Neural progenitor cell (in vitro differentiated cells): ENCODE measurements around the gene CYP2U1. TPM values are rescaled to one million over a fixed set of nuclear protein-coding genes. Genes with fewer than 3 reads are reported as not detected.

Source experiments
- DNase-seq: peaks from one replicate; pipeline ENCODE4 v3.0.0-alpha.2; 2016; ENCODE audit warnings: low spot score
- H2AFZ ChIP-seq: fragments of 200-600 bp; sonication (generic); replicated peaks from 2 replicates; pipeline ENCODE4 v1.6.1; 2016; ENCODE audit warnings: antibody characterized with exemption
- H3F3A ChIP-seq: fragments of 200-600 bp; sonication (generic); 2 replicates; pipeline ENCODE4 v1.6.1; 2016; ENCODE audit warnings: antibody characterized with exemption, low read depth
- H3K27ac ChIP-seq: fragments of 200-600 bp; sonication (generic); 2 replicates; pipeline ENCODE4 v1.5.1; 2016; ENCODE audit warnings: mild to moderate bottlenecking
- H3K27me3 ChIP-seq: fragments of 200-600 bp; sonication (generic); 2 replicates; pipeline ENCODE4 v1.6.1; 2016; ENCODE audit warnings: mild to moderate bottlenecking, moderate library complexity
- H3K36me3 ChIP-seq: fragments of 200-600 bp; sonication (generic); 2 replicates; pipeline ENCODE4 v1.5.1; 2016
- H3K4me1 ChIP-seq: fragments of 200-600 bp; sonication (generic); 2 replicates; pipeline ENCODE4 v1.6.1; 2016; ENCODE audit warnings: mixed run types
- H3K4me2 ChIP-seq: fragments of 200-600 bp; sonication (generic); 2 replicates; pipeline ENCODE4 v1.6.1; 2016
- H3K4me3 ChIP-seq: fragments of 200-600 bp; sonication (generic); 2 replicates; pipeline ENCODE4 v1.5.1; 2016
- H3K79me2 ChIP-seq: fragments of 200-600 bp; sonication (generic); 2 replicates; pipeline ENCODE4 v1.6.1; 2016; ENCODE audit warnings: low read depth
- H3K9ac ChIP-seq: fragments of 200-600 bp; sonication (generic); 2 replicates; pipeline ENCODE4 v1.6.1; 2016
- H3K9me3 ChIP-seq: fragments of 200-600 bp; sonication (generic); 2 replicates; pipeline ENCODE4 v1.5.1; 2016; ENCODE audit warnings: low read depth
- H4K20me1 ChIP-seq: fragments of 200-600 bp; sonication (generic); 2 replicates; pipeline ENCODE4 v1.6.1; 2016; ENCODE audit warnings: low read depth
- H3K27ac Mint-ChIP-seq: 3 replicates; pipeline ENCODE4 v1.8.0; 2021; ENCODE audit warnings: mixed read lengths
- H3K27me3 Mint-ChIP-seq: 2 replicates; pipeline ENCODE4 v1.8.0; 2022; ENCODE audit warnings: low read depth, mild to moderate bottlenecking, inconsistent platforms, moderate library complexity, mixed read lengths; ENCODE audit not compliant: insufficient read depth
- H3K36me3 Mint-ChIP-seq: 3 replicates; pipeline ENCODE4 v1.8.0; 2021; ENCODE audit warnings: mixed read lengths
- H3K4me1 Mint-ChIP-seq: 3 replicates; pipeline ENCODE4 v1.8.0; 2021; ENCODE audit warnings: mixed read lengths
- H3K4me3 Mint-ChIP-seq: 3 replicates; pipeline ENCODE4 v1.8.0; 2021; ENCODE audit warnings: mild to moderate bottlenecking, moderate library complexity, mixed read lengths
- H3K9me3 Mint-ChIP-seq: 3 replicates; pipeline ENCODE4 v1.8.0; 2020; ENCODE audit warnings: mixed read lengths
- CTCF ChIP-seq: fragments of 200-600 bp; sonication (generic); IDR thresholded peaks from 2 replicates; pipeline ENCODE4 v1.5.1; 2017; ENCODE audit warnings: antibody characterized with exemption, mild to moderate bottlenecking
- EZH2 ChIP-seq: fragments of 200-600 bp; sonication (generic); IDR thresholded peaks from 2 replicates; pipeline ENCODE4 v1.6.1; 2017; ENCODE audit warnings: antibody characterized with exemption, mild to moderate bottlenecking, moderate library complexity
- EZH2phosphoT487 ChIP-seq: fragments of 200-600 bp; sonication (generic); IDR thresholded peaks from 2 replicates; pipeline ENCODE4 v1.6.1; 2017; ENCODE audit warnings: antibody characterized with exemption
- total RNA-seq: library from RNA; depleted of rRNA; stranded (reverse); fragments of >200 nt; gene quantifications from 2 replicates; pipeline ENCODE4 v1.2.3, GENCODE V29; 2015; ENCODE audit warnings: low replicate concordance

Gene CYP2U1
- total RNA-seq, 1 donor from 2014 or later: 8.4 TPM

GRCh38 chr4:107970063-107970798 lies 38.9 kb downstream of the CYP2U1 start:
- no peak overlapping the region for H2AFZ ChIP-seq
- peaks cover 2% of the 10 kb centered on the region for H3K27me3 Mint-ChIP-seq
- TF ChIP-seq EZH2 (no peak), CTCF (no peak), EZH2phosphoT487 (no peak)

GRCh38 chr4:107972605-107973004 lies 41.3 kb downstream of the CYP2U1 start:
- Histone ChIP-seq H4K20me1 (no peaks in the 10 kb centered on the region), H3K27me3 (no peaks in the 10 kb centered on the region), H3K4me3 (no peak overlapping the region), H2AFZ (no peak overlapping the region), H3K27ac (no peak overlapping the region), H3K9ac (no peak overlapping the region), H3K4me2 (no peak overlapping the region), H3F3A (no peaks in the 10 kb centered on the region), H3K79me2 (no peaks in the 10 kb centered on the region), H3K9me3 (no peaks in the 10 kb centered on the region), H3K36me3 (no peaks in the 10 kb centered on the region), H3K4me1 (no peaks in the 10 kb centered on the region)
- Mint-ChIP-seq H3K9me3 (no peaks in the 10 kb centered on the region), H3K4me3 (no peak overlapping the region), H3K27ac (no peak overlapping the region), H3K27me3 (peaks cover 2% of the 10 kb centered on the region), H3K4me1 (peaks cover 8% of the 10 kb centered on the region), H3K36me3 (no peaks in the 10 kb centered on the region)
- DNase-seq: no peak
- no peak for TF ChIP-seq CTCF
- TF ChIP-seq EZH2: no peak
- TF ChIP-seq EZH2phosphoT487: no peak

More at GRCh38 chr4:107970063-107970798, 38.9 kb downstream of the CYP2U1 start:
- no peaks in the 10 kb centered on the region for H3K79me2 ChIP-seq
- H3F3A ChIP-seq: no peaks in the 10 kb centered on the region
- no peaks in the 10 kb centered on the region for H3K36me3 Mint-ChIP-seq
- H3K4me3 Mint-ChIP-seq: no peak overlapping the region
- no peaks in the 10 kb centered on the region for H3K27me3 ChIP-seq
- no peaks in the 10 kb centered on the region for H4K20me1 ChIP-seq
- H3K27ac Mint-ChIP-seq: peak overlapping the region; percentile 35
- H3K9ac ChIP-seq: no peak overlapping the region
- H3K9me3 Mint-ChIP-seq: no peaks in the 10 kb centered on the region
- H3K4me1 ChIP-seq: peaks cover 4% of the 10 kb centered on the region
- H3K9me3 ChIP-seq: no peaks in the 10 kb centered on the region
- no peaks in the 10 kb centered on the region for H3K36me3 ChIP-seq
- no peak overlapping the region for H3K4me2 ChIP-seq
- DNase-seq: no peak
- no peak overlapping the region for H3K27ac ChIP-seq
- peaks cover 8% of the 10 kb centered on the region for H3K4me1 Mint-ChIP-seq
- H3K4me3 ChIP-seq: no peak overlapping the region

- no peak overlapping the region for H3K4me3 ChIP-seq
- no peak overlapping the region for H2AFZ ChIP-seq
- H3K27ac ChIP-seq: no peak overlapping the region
- Mint-ChIP-seq H3K9me3 (no peaks in the 10 kb centered on the region), H3K4me3 (no peak overlapping the region), H3K27ac (no peak overlapping the region), H3K27me3 (peaks cover 2% of the 10 kb centered on the region), H3K4me1 (peaks cover 8% of the 10 kb centered on the region), H3K36me3 (no peaks in the 10 kb centered on the region)
- H3F3A ChIP-seq: no peaks in the 10 kb centered on the region
- H3K79me2 ChIP-seq: no peaks in the 10 kb centered on the region
- H3K27me3 ChIP-seq: no peaks in the 10 kb centered on the region
- no peaks in the 10 kb centered on the region for H3K36me3 ChIP-seq
- H4K20me1 ChIP-seq: no peaks in the 10 kb centered on the region
- H3K4me1 ChIP-seq: no peaks in the 10 kb centered on the region
- TF ChIP-seq EZH2 (no peak), EZH2phosphoT487 (no peak), CTCF (no peak)
- no peaks in the 10 kb centered on the region for H3K9me3 ChIP-seq
- no peak overlapping the region for H3K4me2 ChIP-seq
- no peak overlapping the region for H3K9ac ChIP-seq
- no peak for DNase-seq
Observed at GRCh38 chr4:107974523-107974922, 43.2 kb downstream of the CYP2U1 start.
